ENCODE data around the gene VPS37C. TPM values are rescaled to one million over a fixed set of nuclear protein-coding genes. Genes with fewer than 3 reads are reported as not detected.

The VPS37C gene
- total RNA-seq, 8 experiments from 2014 or later = 6.8 to 13.9 (median 11.0) TPM

DNA sequence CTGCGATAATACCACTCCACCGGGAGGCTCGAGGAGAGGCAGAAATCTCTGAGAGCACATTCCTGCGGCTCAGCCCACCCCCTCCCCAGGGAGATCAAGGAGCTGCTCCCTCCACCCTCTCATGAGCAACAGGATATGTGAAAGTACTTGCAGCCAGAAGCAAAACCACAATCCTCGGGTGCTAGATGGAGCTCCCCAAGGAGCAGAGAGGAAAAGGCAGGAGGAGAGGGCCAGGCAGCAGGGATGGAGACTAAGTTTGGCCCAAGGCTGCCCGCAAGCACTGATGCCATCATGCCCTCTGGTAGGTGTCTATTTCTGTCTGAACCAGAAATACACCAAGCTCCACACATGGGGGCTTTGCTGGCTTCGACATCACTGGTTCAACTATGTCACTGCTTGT, 22.3 kb downstream of the VPS37C start:
- peak in 6 of 8 experiments; percentile 5 to 71 (median 42) for ATAC-seq (replicated peaks in 6 of 8)
- WGBS, 10 experiments = 0 to 90% (median 48%) methylated on average over 1 to 4 of the region's 7 CpGs; no CpG with 5 or more reads in 3 of the 10 experiments
- H3K4me3 ChIP-seq = no peak overlapping the region
- in situ Hi-C loops (cut with MboI; ENCODE audit: low pct_unique_long_range_greater_than_20kb in 2 of 9, low sequenced_read_pairs in 9 of 9, unreplicated experiment in 9 of 9) = no loop called here
- peak overlapping the region in 1 of 2 donors; percentile 44 for H3K27ac ChIP-seq
- peaks cover 4 to 11% of the 10 kb centered on the region in 2 donors for H3K4me1 ChIP-seq (replicated peaks in 1 of 2)

DNA sequence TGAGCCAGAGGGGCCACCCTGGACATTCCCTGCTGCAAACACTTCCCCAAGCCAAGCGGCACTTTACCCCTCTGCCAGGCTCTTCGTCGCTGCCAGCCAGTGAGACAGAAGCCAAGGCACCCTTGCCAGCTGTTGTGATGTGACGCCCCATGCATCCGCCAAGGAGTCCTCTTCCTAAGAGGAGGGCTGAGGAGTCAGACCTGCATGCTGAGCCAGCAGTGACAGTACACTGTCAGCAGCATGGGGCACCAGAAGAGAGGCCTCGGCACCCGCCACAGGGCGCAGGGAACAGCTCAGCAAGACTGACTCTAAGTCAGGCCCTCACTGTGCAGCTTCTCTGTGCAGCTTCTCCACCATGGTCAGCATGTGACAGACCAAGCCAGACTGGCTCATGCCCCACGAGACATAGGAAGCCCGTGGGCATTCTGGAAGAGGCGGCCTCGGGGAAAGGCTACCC, 26.4 kb downstream of the VPS37C start:
- in situ Hi-C loops (cut with MboI; ENCODE audit: low pct_unique_long_range_greater_than_20kb in 2 of 9, low sequenced_read_pairs in 9 of 9, unreplicated experiment in 9 of 9) = no loop called here
- 80 to 100% (median 99%) methylated on average over 2 to 8 of the region's 12 CpGs; no CpG with 5 or more reads in 6 of the 10 experiments for WGBS, 10 experiments
- Histone ChIP-seq H3K4me1 (replicated peaks in 1 of 2) (peaks cover 10 to 19% of the 10 kb centered on the region in 2 donors), H3K4me3 (no peak overlapping the region), H3K27ac (no peak overlapping the region)
- ATAC-seq (replicated peaks in 6 of 8) = no peak

DNA sequence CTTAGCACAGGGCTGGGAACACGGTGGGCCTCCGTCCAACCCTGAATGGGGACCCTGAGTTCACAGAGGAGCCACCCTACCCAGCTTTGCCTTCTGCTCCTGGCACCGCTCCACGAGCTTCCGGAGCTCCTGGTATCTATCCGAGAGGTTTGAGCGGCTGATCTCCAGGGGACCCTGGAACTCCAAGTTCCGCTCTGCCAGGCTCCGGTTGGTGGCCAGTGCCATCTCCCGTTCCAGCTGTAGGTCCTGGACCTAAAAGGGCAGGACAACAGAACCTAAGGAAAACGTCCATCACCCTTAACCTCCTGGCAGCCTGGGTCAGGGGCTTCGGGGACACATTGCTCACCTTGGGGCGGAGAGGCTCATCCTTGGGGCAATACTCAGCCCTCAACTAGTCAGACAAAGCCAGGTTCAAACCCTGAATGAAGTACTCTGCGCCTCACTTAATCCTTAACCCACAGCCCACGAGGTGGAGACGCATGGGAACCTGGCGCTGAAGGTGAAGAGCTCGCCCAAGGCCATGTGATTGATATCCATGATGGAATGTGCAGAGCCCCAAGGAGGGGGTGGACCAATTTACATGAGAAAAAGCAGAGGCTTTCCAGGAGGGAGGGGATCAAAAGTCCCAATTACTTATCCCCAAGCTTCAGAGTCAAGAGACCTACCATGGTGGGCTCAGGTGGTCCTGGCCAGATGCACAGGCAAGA, 27.1 kb downstream of the VPS37C start:
- Histone ChIP-seq H3K4me3 (no peak overlapping the region), H3K27ac (no peak overlapping the region), H3K4me1 (replicated peaks in 1 of 2) (peaks cover 12 to 16% of the 10 kb centered on the region in 2 donors)
- 60 to 100% (median 93%) methylated on average over 1 to 12 of the region's 18 CpGs; no CpG with 5 or more reads in 3 of the 10 experiments for WGBS, 10 experiments
- in situ Hi-C loops (cut with MboI; ENCODE audit: low pct_unique_long_range_greater_than_20kb in 2 of 9, low sequenced_read_pairs in 9 of 9, unreplicated experiment in 9 of 9) = no loop called here
- ATAC-seq (replicated peaks in 6 of 8) = no peak

DNA sequence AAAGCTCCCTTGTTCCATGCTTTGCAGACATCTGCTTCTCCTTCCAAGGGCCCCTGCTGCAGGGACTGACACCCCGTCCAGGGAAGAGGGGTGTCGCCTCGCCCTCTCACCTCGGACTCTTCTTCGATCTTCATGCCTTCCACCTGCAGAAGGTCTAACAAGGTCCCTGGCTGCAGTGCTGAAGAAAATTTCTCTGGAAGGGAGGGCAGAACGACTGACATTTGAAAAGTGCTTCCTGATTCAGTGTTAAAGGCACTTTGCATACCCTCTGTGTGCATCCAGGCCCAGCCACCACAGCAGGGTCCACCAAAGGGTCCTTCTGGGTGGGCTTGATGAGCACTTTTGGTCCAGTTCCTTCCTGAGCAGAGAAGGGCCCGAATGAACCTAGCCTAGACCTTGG, 28.1 kb downstream of the VPS37C start:
- peaks cover 10 to 14% of the 10 kb centered on the region in 2 donors for H3K4me1 ChIP-seq (replicated peaks in 1 of 2)
- WGBS, 10 experiments = 84 to 90% (median 88%) methylated on average over 1 to 6 of the region's 7 CpGs; no CpG with 5 or more reads in 6 of the 10 experiments
- ATAC-seq (replicated peaks in 6 of 8) = no peak
- no peak overlapping the region for H3K27ac ChIP-seq
- in situ Hi-C loops (cut with MboI; ENCODE audit: low pct_unique_long_range_greater_than_20kb in 2 of 9, low sequenced_read_pairs in 9 of 9, unreplicated experiment in 9 of 9) = no loop called here
- no peak overlapping the region for H3K4me3 ChIP-seq

DNA sequence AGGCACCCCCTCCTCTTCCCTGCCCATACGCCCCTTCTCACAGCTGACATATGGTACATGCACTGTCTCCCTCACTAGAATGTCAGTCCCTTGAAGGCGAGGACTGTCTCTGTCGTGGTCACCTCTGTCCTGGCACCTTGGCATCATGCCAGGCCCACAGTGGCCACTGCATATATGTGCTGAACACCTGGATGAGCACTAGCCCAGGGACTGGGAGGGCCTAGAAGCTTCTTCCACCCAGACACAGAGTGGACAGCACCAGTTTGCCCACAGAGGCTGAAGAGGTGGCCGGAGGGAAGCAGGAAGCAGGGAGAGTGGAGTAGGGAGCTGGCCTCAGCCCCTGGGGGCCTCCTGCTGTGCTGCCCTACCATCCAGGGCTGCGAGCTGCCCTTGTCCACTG, 28.6 kb downstream of the VPS37C start:
- no peak overlapping the region for H3K27ac ChIP-seq
- WGBS, 10 experiments = 60 to 100% (median 100%) methylated on average over 1 of the region's 5 CpGs; no CpG with 5 or more reads in 7 of the 10 experiments
- ATAC-seq (replicated peaks in 6 of 8) = no peak
- peaks cover 10 to 14% of the 10 kb centered on the region in 2 donors for H3K4me1 ChIP-seq (replicated peaks in 1 of 2)
- in situ Hi-C loops (cut with MboI; ENCODE audit: low pct_unique_long_range_greater_than_20kb in 2 of 9, low sequenced_read_pairs in 9 of 9, unreplicated experiment in 9 of 9) = no loop called here
- no peak overlapping the region for H3K4me3 ChIP-seq

DNA sequence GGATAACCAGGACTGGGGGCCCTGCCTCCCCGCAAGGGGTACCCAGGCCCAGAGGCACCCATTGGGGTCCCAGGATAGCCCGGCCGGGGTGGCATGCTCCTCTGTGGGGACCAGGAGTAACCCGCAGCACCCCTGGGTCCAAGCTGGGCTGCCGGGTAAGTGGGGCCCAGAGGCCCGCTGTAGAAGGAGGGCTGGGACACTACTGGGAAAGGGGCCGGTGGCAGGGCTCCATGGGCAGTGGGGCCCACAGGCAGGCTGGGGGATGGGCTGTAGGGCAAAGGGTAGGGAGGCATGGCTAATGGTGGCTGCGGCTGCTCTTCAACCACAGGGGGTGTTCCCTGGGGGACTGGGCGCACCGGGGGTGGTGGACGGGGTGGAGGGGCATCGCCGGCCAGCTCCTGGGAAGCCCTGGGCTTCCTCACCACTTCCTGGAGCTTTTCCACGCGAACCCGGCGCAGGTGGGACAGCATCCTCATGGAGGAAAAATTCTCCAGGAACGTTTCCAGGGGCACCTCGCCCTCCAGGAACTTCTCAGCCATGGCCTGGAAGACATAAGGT, 29.1 kb downstream of the VPS37C start:
- in situ Hi-C loops (cut with MboI; ENCODE audit: low pct_unique_long_range_greater_than_20kb in 2 of 9, low sequenced_read_pairs in 9 of 9, unreplicated experiment in 9 of 9) = no loop called here
- 100% methylated on average over 1 to 2 of the region's 19 CpGs; no CpG with 5 or more reads in 8 of the 10 experiments for WGBS, 10 experiments
- Histone ChIP-seq H3K27ac (no peak overlapping the region), H3K4me3 (no peak overlapping the region), H3K4me1 (replicated peaks in 1 of 2) (peaks cover 10 to 14% of the 10 kb centered on the region in 2 donors)
- ATAC-seq (replicated peaks in 6 of 8) = no peak

DNA sequence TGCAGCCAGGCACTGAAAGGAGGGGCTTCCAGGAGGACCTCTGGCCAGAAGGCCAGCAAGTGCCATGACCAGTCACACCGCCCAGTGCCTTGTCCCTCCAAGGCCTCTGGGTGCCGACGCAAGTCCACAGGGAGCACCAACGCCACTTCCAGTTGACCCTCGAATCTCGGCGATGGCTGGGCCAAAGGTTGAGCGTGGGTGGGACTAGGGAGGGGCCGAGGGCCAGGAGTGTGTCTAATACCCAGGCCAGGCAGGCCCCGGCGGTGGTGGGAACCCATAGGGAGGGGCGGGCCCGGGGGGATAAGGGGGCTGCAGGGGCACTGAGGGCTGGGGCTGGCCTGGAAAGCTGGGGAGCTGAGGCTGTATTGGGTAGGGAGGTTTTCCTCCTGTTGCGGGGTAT, 29.6 kb downstream of the VPS37C start:
- H3K4me1 ChIP-seq (replicated peaks in 1 of 2) = peaks cover 10 to 14% of the 10 kb centered on the region in 2 donors

DNA sequence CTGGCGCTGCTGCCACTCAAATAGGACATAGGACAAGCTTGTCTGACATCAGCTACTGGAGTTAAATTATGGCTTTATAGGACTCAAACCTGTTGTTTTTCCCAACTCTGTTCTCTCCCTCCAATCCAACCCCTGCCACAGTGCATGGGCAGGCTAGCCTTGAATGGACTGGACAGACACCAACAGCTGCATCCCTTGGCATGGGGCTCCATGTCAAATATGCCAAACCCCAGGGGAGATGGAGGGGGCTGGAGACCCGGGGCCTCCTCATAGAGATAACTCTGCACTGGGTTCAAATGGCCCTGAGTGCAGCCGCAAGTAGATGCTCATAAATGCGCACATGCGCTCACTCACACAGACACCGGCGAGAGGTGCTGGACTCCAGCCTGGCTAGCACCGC, 30.0 kb downstream of the VPS37C start:
- in situ Hi-C loops (cut with MboI; ENCODE audit: low pct_unique_long_range_greater_than_20kb in 2 of 9, low sequenced_read_pairs in 9 of 9, unreplicated experiment in 9 of 9) = no loop called here
- WGBS, 10 experiments = 50 to 100% (median 84%) methylated on average over 1 to 2 of the region's 8 CpGs; no CpG with 5 or more reads in 4 of the 10 experiments
- Histone ChIP-seq H3K4me1 (replicated peaks in 1 of 2) (peaks cover 10 to 17% of the 10 kb centered on the region in 2 donors), H3K27ac (no peak overlapping the region), H3K4me3 (no peak overlapping the region)
- no peak for ATAC-seq (replicated peaks in 6 of 8)

More for the DNA sequence above, 29.6 kb downstream of the VPS37C start:
- WGBS, 10 experiments = 90% methylated on average over 2 of the region's 14 CpGs; no CpG with 5 or more reads in 9 of the 10 experiments
- no peak for ATAC-seq (replicated peaks in 6 of 8)
- Histone ChIP-seq H3K27ac (no peak overlapping the region), H3K4me3 (no peak overlapping the region)
- in situ Hi-C loops (cut with MboI; ENCODE audit: low pct_unique_long_range_greater_than_20kb in 2 of 9, low sequenced_read_pairs in 9 of 9, unreplicated experiment in 9 of 9) = no loop called here

DNA sequence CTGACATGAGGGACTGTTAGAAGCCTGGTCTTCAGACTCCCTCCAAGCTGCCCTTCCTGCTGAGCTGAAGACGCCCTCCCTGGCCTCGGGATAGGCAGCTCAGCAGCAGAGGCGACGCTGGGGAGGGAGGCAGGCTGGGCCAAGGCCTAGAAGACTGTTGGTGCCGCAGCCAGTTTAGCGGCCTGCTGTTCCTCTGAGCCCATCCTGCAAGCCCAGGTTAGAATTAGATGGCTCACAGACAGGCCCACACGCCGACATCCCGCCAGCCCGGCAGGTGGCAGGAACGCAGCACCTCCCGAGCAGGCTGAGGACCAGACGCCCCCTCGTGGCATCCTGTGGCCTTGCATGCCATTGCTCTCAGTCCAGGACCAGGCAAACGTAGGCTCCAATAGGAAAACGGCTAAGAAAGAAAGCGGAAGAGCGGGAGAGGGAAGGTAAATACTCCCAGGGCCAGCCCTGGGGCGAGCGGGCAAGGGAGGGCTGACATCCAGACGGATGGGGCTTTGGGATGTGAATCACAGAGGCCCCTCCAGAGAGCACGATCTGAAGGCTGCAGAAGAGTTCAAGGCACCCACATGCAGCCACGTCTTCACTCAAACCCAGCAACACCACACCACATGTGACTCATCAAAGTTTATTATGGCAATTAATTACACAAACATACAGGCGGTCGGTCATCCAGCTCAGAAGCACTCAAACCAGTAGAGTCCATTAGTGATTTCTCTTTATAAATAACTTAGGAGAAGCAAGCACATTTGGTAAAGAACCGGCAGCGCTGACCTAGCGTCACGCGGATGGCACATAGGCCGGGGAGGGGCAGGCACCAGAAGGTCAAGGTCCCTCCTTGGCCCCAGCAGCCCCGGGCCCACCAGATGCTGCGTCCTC, 31.3 kb downstream of the VPS37C start:
- 0 to 70% (median 37%) methylated on average over 2 to 15 of the region's 33 CpGs; no CpG with 5 or more reads in 2 of the 10 experiments for WGBS, 10 experiments
- Histone ChIP-seq H3K4me3 (peak overlapping the region in 1 of 5 donors; percentile 28), H3K27ac (peak overlapping the region in 1 of 2 donors; percentile 69), H3K4me1 (replicated peaks in 1 of 2) (peaks cover 15 to 19% of the 10 kb centered on the region in 2 donors)
- peak; percentile 91 to 95 (median 92) for ATAC-seq (replicated peaks in 6 of 8)
- in situ Hi-C loops (cut with MboI; ENCODE audit: low pct_unique_long_range_greater_than_20kb in 2 of 9, low sequenced_read_pairs in 9 of 9, unreplicated experiment in 9 of 9) = loop anchor here in 3 of 9 experiments (10.0 kb wide), 3 partner anchors 185 to 295 kb away; partner anchors contain the start of gene TMEM109 (in 2 of the 3)

DNA sequence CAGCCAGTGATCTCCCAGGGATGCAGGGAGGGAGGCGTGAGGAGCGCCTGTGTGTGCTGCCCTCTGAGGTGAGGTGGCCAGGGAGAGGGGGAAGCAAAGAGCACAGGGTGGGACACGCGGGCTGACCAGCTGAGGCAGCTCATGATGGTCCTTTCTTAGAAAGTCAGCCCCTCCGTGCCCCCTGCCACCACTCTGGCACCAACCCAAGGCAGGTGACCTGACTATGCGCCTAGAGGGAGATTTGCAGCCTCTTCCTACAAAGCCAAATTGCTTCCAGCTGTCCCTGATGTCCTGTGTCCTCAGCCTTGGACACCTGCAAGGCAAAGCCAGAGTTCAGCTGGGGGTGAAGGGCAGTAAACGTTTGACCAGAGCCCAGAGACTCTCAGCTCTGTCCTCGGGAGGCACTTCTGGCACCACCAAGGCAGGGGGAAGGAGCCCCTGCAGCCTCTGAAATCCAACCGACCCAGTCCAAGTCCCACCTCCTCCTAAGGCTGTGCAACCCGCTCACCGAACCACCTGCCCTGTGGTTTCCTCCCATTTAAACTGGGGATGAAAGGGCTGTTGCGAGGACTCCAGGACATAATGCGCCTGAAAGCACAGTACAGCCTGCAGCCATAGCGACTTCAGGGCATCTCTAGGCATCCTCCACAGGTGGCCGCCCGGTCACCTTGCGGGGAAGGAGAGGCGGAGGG, 32.1 kb downstream of the VPS37C start:
- 40 to 91% (median 86%) methylated on average over 1 to 4 of the region's 18 CpGs; no CpG with 5 or more reads in 3 of the 10 experiments for WGBS, 10 experiments
- peak overlapping the region in 1 of 2 donors; percentile 4 for H3K27ac ChIP-seq
- no peak for ATAC-seq (replicated peaks in 6 of 8)

DNA sequence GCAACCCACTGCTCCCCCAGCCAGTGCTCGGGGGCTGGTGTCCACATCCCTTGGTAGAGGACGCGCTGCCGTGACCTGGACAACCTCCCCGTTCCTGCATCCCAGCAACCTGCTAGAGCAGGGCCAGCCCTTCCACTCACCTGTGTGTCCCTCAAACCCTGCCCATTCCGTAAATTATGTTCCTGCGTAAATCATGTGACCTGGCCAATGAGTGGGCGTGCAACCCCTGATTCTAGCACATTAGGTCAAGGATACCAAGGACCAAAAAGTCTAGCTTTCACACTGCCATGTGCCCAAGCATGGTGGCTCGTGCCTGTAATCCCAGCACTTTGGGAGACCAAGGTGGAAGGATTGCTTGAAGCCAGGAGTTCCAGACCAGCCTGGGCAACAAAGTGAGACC, 33.2 kb downstream of the VPS37C start:
- H3K27ac ChIP-seq = no peak overlapping the region
- peaks cover 15 to 19% of the 10 kb centered on the region in 2 donors for H3K4me1 ChIP-seq (replicated peaks in 1 of 2)
- WGBS, 10 experiments = 85 to 100% (median 92%) methylated on average over 1 to 4 of the region's 9 CpGs; no CpG with 5 or more reads in 3 of the 10 experiments
- in situ Hi-C loops (cut with MboI; ENCODE audit: low pct_unique_long_range_greater_than_20kb in 2 of 9, low sequenced_read_pairs in 9 of 9, unreplicated experiment in 9 of 9) = loop anchor here in 3 of 9 experiments (10.0 kb wide), 3 partner anchors 183 to 293 kb away; partner anchors contain the start of gene TMEM109 (in 2 of the 3)
- H3K4me3 ChIP-seq = no peak overlapping the region
- no peak for ATAC-seq (replicated peaks in 6 of 8)

More for the DNA sequence above, 32.1 kb downstream of the VPS37C start:
- H3K4me1 ChIP-seq (replicated peaks in 1 of 2) = peaks cover 15 to 19% of the 10 kb centered on the region in 2 donors
- H3K4me3 ChIP-seq = no peak overlapping the region
- in situ Hi-C loops (cut with MboI; ENCODE audit: low pct_unique_long_range_greater_than_20kb in 2 of 9, low sequenced_read_pairs in 9 of 9, unreplicated experiment in 9 of 9) = loop anchor here in 3 of 9 experiments (10.0 kb wide), 3 partner anchors 184 to 294 kb away; partner anchors contain the start of gene TMEM109 (in 2 of the 3)

DNA sequence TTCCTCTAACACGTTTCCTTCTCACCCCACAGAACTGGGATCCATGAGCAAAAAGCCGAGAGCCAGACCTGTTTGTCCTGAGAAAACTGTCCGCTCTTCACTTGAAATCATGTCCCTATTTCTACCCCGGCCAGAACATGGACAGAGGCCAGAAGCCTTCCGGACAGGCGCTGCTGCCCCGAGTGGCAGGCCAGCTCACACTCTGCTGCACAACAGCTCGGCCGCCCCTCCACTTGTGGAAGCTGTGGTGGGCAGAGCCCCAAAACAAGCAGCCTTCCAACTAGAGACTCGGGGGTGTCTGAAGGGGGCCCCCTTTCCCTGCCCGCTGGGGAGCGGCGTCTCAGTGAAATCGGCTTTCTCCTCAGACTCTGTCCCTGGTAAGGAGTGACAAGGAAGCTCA, 35.0 kb downstream of the VPS37C start:
- in situ Hi-C loops (cut with MboI; ENCODE audit: low pct_unique_long_range_greater_than_20kb in 2 of 9, low sequenced_read_pairs in 9 of 9, unreplicated experiment in 9 of 9) = loop anchor here in 3 of 9 experiments (10.0 kb wide), 3 partner anchors 181 to 291 kb away; partner anchors contain the start of gene TMEM109 (in 2 of the 3)
- Histone ChIP-seq H3K4me3 (no peak overlapping the region), H3K4me1 (replicated peaks in 1 of 2) (peaks cover 15 to 20% of the 10 kb centered on the region in 2 donors), H3K27ac (no peak overlapping the region)
- no peak for ATAC-seq (replicated peaks in 6 of 8)
- 28 to 72% (median 42%) methylated on average over 2 to 5 of the region's 14 CpGs; no CpG with 5 or more reads in 7 of the 10 experiments for WGBS, 10 experiments
